Spleen (tissue), 7 donors: ENCODE data around the gene TEX261.

Experiments used
- CTCF ChIP-seq, 11 experiments: fragments of 200-600 bp in 7 of 11; fragments of 450-650 bp in 4 of 11; sonication (generic) in 4 of 11; IDR thresholded peaks in 8 of 11; conservative IDR thresholded peaks in 3 of 11; 1 replicate in 7 of 11; 2 replicates in 4 of 11; pipeline versions ENCODE4 v1.4.0 to v1.8.0; 2016 to 2021; ENCODE audit warnings: antibody characterized with exemption in 11 of 11, inconsistent platforms in 4 of 11, mild to moderate bottlenecking in 1 of 11
- POLR2A ChIP-seq, 3 donors: fragments of 450-650 bp; IDR thresholded peaks; one replicate each; pipeline ENCODE4 v1.5.1; 2017; ENCODE audit warnings: antibody characterized with exemption in 3 of 3, mild to moderate bottlenecking in 1 of 3
- POLR2AphosphoS5 ChIP-seq, 3 donors: sonication (generic); formaldehyde crosslinking; IDR thresholded peaks; one replicate each; pipeline ENCODE4 v1.5.1; 2017; ENCODE audit warnings: antibody characterized with exemption in 3 of 3
- donor health status: DM: no; HTN: no; CAD: no; lungs with moderate emphysema.
- donor health status: DM: no; HTN: no; CAD: no.
- donor health status: DM: no; HTN: no; CAD: no.

GRCh38 chr2:71006323-71006722, 11.7 kb upstream of the TEX261 start:
- TF ChIP-seq CTCF (IDR thresholded peaks at IDR 0.05 in 8 of 11, conservative IDR thresholded peaks at IDR 0.05 in 3 of 11) (no peak), POLR2A (IDR thresholded peaks at IDR 0.05) (no peak), POLR2AphosphoS5 (IDR thresholded peaks at IDR 0.05) (no peak)
